Thyroid gland (tissue), 4 donors: ENCODE data around the gene HTR5A.

Experiments
- CTCF ChIP-seq, 6 experiments: fragments of 200-600 bp in 3 of 6; fragments of 450-650 bp in 3 of 6; sonication (generic) in 3 of 6; IDR thresholded peaks; one replicate each; pipeline ENCODE4 v1.5.1; 2016 to 2019; ENCODE audit warnings: antibody characterized with exemption in 6 of 6, mild to moderate bottlenecking in 2 of 6, inconsistent platforms in 1 of 6, moderate library complexity in 1 of 6
- POLR2A ChIP-seq, 2 donors: fragments of 450-650 bp; IDR thresholded peaks; one replicate each; pipeline ENCODE4 v1.6.1; 2017; ENCODE audit warnings: antibody characterized with exemption in 2 of 2, mild to moderate bottlenecking in 2 of 2, moderate library complexity in 1 of 2

- TF ChIP-seq CTCF (IDR thresholded peaks at IDR 0.05) (no peak), POLR2A (IDR thresholded peaks at IDR 0.05) (no peak)
Measured at GRCh38 chr7:155090684-155091083, 20.6 kb downstream of the HTR5A start.
